NCI-H748 (cell line): ENCODE results near the gene IRAK1.

ENCODE experiments used
- DNase-seq: peaks from one replicate; lab custom pipeline; 2025; ENCODE audit not compliant: unreplicated experiment; lab: John Stamatoyannopoulos, UW

IRAK1 gene

GRCh38 chrX:154020536-154021115 lies 924 bp upstream of the IRAK1 start:
- no peak for DNase-seq

GRCh38 chrX:154019061-154019621 lies 561 bp downstream of the IRAK1 start:
- DNase-seq: peak; percentile 34

- no peak for DNase-seq
Measured at GRCh38 chrX:154018518-154019060, 1.1 kb downstream of the IRAK1 start.

DNA sequence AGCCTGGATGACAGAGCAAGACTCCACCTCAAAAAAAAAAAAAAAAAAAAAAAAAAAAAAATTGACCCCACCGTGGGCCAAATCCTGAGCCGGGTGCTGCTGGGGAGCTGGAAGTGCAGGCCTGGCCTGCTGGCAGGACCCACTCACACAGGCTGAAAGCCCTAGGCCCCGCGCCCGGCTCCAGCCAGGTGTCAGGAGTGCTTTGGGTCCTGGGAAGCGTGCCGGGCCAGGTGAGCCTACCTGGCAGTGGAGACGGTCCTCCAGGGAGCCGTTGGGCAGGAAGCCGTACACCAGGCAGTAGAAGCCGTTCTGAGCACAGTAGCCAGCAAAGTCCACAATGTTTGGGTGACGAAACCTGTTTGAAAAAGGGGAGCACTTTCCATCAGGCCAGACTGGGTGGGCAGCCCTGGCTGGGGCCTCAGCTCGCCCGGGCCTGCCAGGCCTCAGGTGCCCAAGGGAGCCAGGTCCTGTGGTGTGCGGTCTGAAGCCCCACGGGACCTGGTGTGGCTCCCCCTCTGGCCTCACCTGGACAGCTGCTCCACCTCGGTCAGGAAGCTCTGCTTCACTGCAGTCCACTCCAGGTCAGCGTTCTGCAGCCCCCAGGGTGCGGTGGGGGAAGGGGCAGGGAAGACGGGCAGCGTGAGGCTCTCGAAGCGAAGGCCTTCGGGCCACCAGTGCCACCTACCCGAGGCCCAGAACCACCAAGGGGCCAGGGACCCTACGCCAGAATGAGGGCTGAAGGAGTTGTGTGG lies 1.8 kb downstream of the IRAK1 start:
- DNase-seq: no peak

GRCh38 chrX:154016366-154017076 lies 3.2 kb downstream of the IRAK1 start:
- no peak for DNase-seq

- DNase-seq: no peak
Measured at GRCh38 chrX:154015581-154016264, 4.0 kb downstream of the IRAK1 start.

DNA sequence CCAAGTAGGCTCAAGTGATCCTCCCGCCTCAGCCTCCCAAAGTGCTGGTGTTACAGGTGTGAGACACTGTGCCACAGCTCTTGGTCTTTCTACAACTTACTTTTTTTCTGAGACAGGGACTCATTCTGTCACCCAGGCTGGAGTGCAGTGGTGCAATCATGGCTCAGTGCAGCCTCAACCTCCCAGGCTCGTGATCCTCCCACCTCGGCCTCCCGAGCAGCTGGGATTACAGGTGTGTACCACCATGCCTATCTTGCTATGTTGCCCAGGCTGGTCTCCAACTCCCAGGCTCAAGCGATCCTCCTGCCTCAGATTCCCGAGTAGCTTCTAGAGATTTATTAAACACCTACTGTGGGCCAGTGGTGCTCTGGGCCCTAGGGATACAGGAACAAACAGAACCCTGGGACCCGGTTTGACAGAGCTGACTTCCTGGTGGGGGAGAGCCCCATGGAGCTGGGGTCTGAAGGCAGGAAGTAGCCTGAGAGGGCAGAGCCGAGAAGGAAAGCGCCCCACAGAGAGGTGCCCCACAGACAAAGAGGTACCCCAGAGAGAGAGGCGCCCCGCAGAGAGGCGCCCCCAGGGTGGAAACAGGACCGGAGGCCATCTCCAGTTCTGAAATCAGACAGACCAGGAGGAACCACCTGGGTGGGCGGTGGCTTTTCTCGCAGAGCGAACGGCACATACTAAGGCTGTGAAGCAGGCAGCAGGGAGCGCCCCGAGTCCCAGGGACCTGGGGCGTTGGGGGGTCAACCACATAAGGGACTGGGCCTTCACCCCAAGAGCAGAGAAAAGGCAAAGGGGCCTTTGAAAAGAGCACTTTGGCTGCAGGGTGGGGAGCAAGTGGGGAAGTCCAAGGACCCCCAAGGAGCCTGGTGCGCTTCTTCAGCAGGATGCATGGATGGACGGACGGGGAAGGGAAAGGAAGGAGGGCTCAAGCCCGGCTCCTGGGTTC lies 5.0 kb downstream of the IRAK1 start:
- no peak for DNase-seq

DNA sequence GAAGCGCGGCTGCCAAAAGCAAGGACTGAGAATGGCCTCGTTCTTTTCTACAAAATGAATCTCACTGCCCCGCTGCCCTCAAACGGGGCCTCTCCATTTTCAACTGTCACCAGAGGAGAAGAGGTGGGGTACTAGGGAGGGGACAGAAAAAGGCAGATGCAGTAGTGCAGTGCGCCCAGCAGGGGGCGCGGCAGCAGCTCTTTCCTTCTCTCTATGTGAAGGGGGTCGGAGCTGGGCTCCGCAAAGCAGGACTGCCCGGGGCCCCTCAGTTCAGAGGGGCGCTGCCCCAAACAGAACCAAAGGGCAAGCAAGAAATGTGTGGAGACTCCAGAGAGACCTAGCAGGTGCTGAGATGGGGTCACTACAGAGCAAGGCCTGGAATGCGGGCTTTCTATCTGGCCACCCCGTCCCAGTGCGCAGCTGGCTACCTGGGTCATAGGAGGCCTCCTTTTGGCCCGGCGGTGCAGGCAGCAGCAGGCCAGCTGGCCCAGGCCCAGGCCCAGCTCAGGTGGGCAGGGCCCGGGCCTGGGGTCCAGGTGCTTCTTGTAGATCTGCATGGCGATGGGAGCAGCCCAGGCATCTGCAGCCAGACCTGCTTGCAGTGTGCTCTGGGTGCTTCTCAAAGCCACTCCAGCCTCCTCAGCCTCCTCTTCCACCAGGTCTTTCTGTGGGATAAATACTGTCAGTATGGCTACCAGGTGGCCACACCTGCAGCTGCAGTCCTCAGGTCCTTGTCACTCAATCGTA lies 5.9 kb downstream of the IRAK1 start:
- peak; percentile 27 for DNase-seq

DNA sequence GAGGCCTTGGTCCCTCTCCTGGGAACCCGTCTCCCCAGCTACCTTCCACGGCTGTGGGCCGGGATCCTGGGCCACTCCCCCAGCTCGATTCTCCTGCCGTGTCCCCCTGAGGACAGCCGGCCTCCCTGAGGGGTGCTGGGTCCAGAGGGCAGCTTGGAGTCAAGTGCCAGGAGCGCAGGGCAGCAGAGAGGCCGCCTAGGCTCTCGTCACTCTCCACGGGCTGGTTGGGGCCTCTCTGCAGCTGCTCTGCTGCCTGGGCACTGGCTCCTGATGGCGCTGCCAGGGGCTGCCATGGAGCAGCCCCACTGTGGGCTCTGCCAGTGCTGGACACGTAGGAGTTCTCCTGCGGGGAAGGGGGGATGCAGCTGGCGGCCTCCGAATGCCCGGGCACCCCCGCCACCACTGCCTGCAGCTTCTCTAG lies 6.7 kb downstream of the IRAK1 start:
- no peak for DNase-seq

DNA sequence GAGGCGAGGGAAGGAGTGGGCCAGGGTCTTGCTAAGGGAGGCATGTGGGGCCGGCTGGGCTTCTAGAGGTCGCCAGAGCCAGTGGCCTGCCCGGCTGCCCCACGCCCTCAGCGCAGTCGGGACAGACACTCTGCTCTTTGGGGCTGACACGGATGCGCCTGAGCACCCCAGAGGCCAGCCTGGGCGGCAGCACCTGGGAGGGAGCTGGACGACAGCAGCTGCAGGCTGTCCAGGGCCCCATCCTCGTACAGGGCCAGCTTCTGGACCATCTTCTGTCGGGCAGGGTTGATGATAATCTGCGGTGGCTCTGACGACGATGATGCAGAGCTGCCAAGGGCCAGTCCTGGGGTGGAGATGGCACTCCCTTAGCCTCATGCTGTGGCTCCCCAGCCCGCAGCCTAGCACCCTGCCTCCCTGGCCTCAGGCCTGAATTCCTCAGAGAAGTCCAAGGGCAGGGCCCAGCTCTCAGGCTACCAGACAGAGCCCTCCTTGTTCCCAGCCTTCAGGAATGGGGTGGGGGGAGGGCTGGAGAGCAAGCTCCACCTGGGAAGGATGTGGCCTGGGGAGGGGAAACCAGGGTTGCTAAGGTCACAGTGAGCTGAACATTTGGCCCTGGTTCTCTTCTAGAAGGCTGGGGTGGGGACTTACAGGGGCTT lies 7.2 kb downstream of the IRAK1 start:
- DNase-seq: no peak

GRCh38 chrX:154011376-154012335 lies 8.0 kb downstream of the IRAK1 start:
- DNase-seq: no peak

DNA sequence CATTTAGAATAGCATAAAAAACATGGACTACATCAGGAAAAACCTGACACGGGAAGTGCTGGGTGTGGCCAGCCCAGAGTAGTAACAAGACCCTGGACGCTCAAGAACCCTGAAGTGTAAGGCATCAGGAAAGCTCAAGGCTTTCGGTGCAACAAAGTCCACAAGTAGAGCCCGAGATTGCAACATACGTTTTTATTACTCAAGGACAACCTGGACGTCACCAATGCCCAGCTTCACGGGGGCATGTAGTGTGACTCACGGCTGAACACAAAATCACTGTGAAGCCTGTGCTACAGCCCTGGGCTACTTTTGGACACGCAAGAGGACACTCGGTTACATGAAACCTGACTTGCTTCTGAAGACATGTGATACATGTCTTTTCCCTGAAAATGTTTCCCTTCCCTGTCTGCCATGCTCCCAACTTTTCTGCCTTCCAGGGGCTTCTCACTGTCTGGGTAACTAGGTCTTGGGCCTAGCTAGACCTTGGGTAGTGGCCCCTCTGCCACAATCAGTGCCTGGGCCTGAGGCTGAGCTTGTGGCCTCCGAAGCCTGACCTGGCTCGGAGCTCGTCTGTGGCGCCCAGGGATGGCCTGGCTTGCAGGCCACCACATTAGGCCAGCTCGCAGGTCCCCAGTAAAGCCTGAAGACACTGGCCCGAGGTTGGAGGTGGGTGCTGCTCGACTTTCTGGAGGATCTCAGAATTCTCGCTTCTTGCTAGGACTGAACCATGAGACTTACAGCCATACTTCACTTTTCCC lies 9.2 kb downstream of the IRAK1 start:
- no peak for DNase-seq

DNA sequence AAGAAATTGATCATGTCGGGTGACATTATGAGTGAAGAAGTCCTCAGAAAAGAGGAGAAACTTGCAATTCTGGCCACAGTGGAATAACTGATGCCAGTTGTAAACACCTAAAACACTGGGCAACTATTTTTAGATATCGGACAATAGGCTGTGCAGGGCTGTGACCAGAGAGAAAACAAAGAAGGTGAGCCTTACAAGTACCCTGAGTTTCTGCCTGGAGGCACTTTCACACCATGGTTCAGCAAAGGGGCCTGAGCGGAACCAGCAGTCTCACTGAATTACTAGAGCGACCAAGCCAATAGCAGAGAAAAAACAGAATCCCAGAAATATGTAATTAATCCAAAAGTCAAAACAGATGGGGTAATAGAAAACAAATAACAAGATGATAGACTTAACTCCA lies 11.2 kb downstream of the IRAK1 start:
- DNase-seq: no peak

- no peak for DNase-seq
Measured at GRCh38 chrX:154006947-154007346, 12.8 kb downstream of the IRAK1 start.

DNA sequence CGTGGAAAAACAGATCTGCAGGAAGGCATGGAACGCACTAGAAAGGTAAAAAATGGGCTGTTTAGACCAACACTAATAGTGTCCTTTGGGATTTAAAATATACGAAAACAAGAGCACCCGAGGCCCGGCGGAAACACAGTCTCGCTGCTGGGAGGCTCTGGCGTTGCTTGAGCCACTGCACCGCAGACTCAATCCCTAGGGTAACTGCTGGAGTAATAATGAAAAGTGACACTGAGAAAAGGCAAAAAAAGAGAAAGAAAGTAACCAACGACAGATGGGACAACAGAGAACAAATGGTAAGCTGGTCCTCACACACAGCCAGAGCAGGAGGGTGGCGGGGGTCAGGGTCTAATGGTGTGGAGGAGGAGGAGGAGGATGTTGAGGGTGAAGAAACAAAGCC lies 15.4 kb downstream of the IRAK1 start:
- DNase-seq: no peak

- peak; percentile 79 for DNase-seq
Measured at GRCh38 chrX:154002215-154002719, 17.4 kb downstream of the IRAK1 start.

- DNase-seq: peak; percentile 9
Measured at GRCh38 chrX:154000051-154000450, 19.7 kb downstream of the IRAK1 start.
